Loucy (cell line): ENCODE data around the gene UNC93A.
"Not testable (repeated sequence)": the region's sequence is repeated elsewhere in the genome, so short reads cannot be mapped to it uniquely, and the experiment has no call there.

Source experiments
- CTCF ChIP-seq: fragments of 200-600 bp; sonication (generic); conservative IDR thresholded peaks from 2 replicates; pipeline ENCODE4 v1.5.1; 2014; ENCODE audit warnings: mild to moderate bottlenecking, antibody characterized with exemption, low read length
- EZH2phosphoT487 ChIP-seq: fragments of 200-600 bp; IDR thresholded peaks from 2 replicates; pipeline ENCODE4 v1.6.1; 2018; ENCODE audit warnings: antibody characterized with exemption, mild to moderate bottlenecking, moderate library complexity, borderline replicate concordance

- TF ChIP-seq CTCF, EZH2phosphoT487: not testable (repeated sequence)
These were observed 30.1 kb downstream of the UNC93A start for GRCh38 chr6:167321185-167321584.
